DOHH2 (cell line): ENCODE data around the gene ARL8A.

Experiments used
- H3F3A ChIP-seq: fragments of 200-600 bp; sonication (generic), shearing (Covaris generic); 2 replicates; pipeline ENCODE4 v1.6.0; 2016; ENCODE audit warnings: antibody characterized with exemption, mild to moderate bottlenecking; ENCODE audit not compliant: control insufficient read depth, insufficient read depth
- H3K27ac ChIP-seq: fragments of 200-600 bp; sonication (generic); 2 replicates; pipeline ENCODE4 v1.5.1; 2014; ENCODE audit warnings: low read depth, mild to moderate bottlenecking, low read length, moderate library complexity
- H3K27me3 ChIP-seq: fragments of 200-600 bp; sonication (generic); 2 replicates; pipeline ENCODE4 v1.6.1; 2014; ENCODE audit warnings: mild to moderate bottlenecking, low read length, mixed read lengths; ENCODE audit not compliant: control insufficient read depth
- H3K36me3 ChIP-seq: fragments of 200-600 bp; sonication (generic); 2 replicates; pipeline ENCODE4 v1.6.1; 2014; ENCODE audit warnings: mild to moderate bottlenecking, low read length, moderate library complexity, mixed read lengths; ENCODE audit not compliant: control insufficient read depth
- H3K4me1 ChIP-seq: fragments of 200-600 bp; sonication (generic); 2 replicates; pipeline ENCODE4 v1.6.1; 2014; ENCODE audit warnings: mild to moderate bottlenecking, low read length, mixed read lengths; ENCODE audit not compliant: control insufficient read depth
- H3K4me2 ChIP-seq: fragments of 200-600 bp; sonication (generic); 2 replicates; pipeline ENCODE4 v1.6.0; 2014; ENCODE audit warnings: mild to moderate bottlenecking, low read length, moderate library complexity
- H3K4me3 ChIP-seq: fragments of 200-600 bp; sonication (generic); 2 replicates; pipeline ENCODE4 v1.5.1; 2014; ENCODE audit warnings: mild to moderate bottlenecking, low read length, mixed read lengths
- H3K79me2 ChIP-seq: fragments of 200-600 bp; sonication (generic); 2 replicates; pipeline ENCODE4 v1.6.1; 2014; ENCODE audit warnings: mild to moderate bottlenecking, low read length, mixed read lengths; ENCODE audit not compliant: control insufficient read depth
- H3K9me2 ChIP-seq: fragments of 200-600 bp; sonication (generic); replicated peaks from 2 replicates; pipeline ENCODE4 v1.6.1; 2014; ENCODE audit warnings: mild to moderate bottlenecking, low read length, mixed read lengths; ENCODE audit not compliant: control insufficient read depth
- H3K9me3 ChIP-seq: fragments of 200-600 bp; sonication (generic); 2 replicates; pipeline ENCODE4 v1.6.1; 2014; ENCODE audit warnings: antibody characterized with exemption, low read length, mixed read lengths; ENCODE audit not compliant: control insufficient read depth, insufficient read depth
- H4K20me1 ChIP-seq: fragments of 200-600 bp; sonication (generic); 2 replicates; pipeline ENCODE4 v1.6.0; 2014; ENCODE audit warnings: low read depth, mild to moderate bottlenecking, antibody characterized with exemption, low read length, moderate library complexity; ENCODE audit not compliant: control insufficient read depth, insufficient read depth
- CTCF ChIP-seq: fragments of 200-600 bp; sonication (generic); IDR thresholded peaks from one replicate; pipeline ENCODE4 v1.5.1; 2014; ENCODE audit warnings: antibody characterized with exemption, mild to moderate bottlenecking, low read depth, low read length; ENCODE audit not compliant: poor library complexity, severe bottlenecking
- EZH2phosphoT487 ChIP-seq: fragments of 200-600 bp; sonication (generic); IDR thresholded peaks from 2 replicates; pipeline ENCODE4 v1.6.1; 2017; ENCODE audit warnings: borderline replicate concordance, mild to moderate bottlenecking, antibody characterized with exemption, low read length, moderate library complexity, mixed read lengths

Gene ARL8A

GRCh38 chr1:202134645-202135172 lies 9.8 kb downstream of the ARL8A start:
- peaks cover 14% of the 10 kb centered on the region for H3K79me2 ChIP-seq
- no peak overlapping the region for H3K4me2 ChIP-seq
- H3F3A ChIP-seq = peaks cover 6% of the 10 kb centered on the region
- no peaks in the 10 kb centered on the region for H4K20me1 ChIP-seq
- peaks cover 32% of the 10 kb centered on the region for H3K36me3 ChIP-seq
- H3K9me3 ChIP-seq = no peaks in the 10 kb centered on the region
- no peak overlapping the region for H3K27ac ChIP-seq
- H3K9me2 ChIP-seq = no peaks in the 10 kb centered on the region
- TF ChIP-seq EZH2phosphoT487 (no peak), CTCF (no peak)
- H3K4me3 ChIP-seq = no peak overlapping the region
- H3K27me3 ChIP-seq = no peaks in the 10 kb centered on the region
- H3K4me1 ChIP-seq = no peaks in the 10 kb centered on the region

- Histone ChIP-seq H3K9me2 (no peaks in the 10 kb centered on the region), H3K9me3 (no peaks in the 10 kb centered on the region), H3K27ac (no peak overlapping the region), H3K4me3 (no peak overlapping the region), H3K36me3 (peaks cover 32% of the 10 kb centered on the region), H3K79me2 (peaks cover 10% of the 10 kb centered on the region), H3K27me3 (no peaks in the 10 kb centered on the region), H3K4me2 (no peak overlapping the region), H3F3A (peaks cover 6% of the 10 kb centered on the region), H4K20me1 (no peaks in the 10 kb centered on the region), H3K4me1 (no peaks in the 10 kb centered on the region)
- no peak for TF ChIP-seq EZH2phosphoT487
- TF ChIP-seq CTCF = no peak
Observed at GRCh38 chr1:202133989-202134388, 10.5 kb downstream of the ARL8A start.

- Histone ChIP-seq H3K27me3 (no peaks in the 10 kb centered on the region), H3K9me2 (no peaks in the 10 kb centered on the region), H4K20me1 (no peaks in the 10 kb centered on the region), H3F3A (peaks cover 6% of the 10 kb centered on the region), H3K36me3 (peaks cover 29% of the 10 kb centered on the region), H3K4me1 (no peaks in the 10 kb centered on the region), H3K27ac (no peak overlapping the region), H3K4me2 (no peak overlapping the region), H3K4me3 (no peak overlapping the region), H3K9me3 (no peaks in the 10 kb centered on the region), H3K79me2 (peaks cover 5% of the 10 kb centered on the region)
- no peak for TF ChIP-seq EZH2phosphoT487
- TF ChIP-seq CTCF = no peak
Observed at GRCh38 chr1:202133496-202133895, 11.0 kb downstream of the ARL8A start.

- no peak overlapping the region for H3K4me3 ChIP-seq
- H3K27ac ChIP-seq = no peak overlapping the region
- no peak for TF ChIP-seq EZH2phosphoT487
- no peak for TF ChIP-seq CTCF
- H3K4me1 ChIP-seq = no peaks in the 10 kb centered on the region
- peaks cover 28% of the 10 kb centered on the region for H3K36me3 ChIP-seq
- no peak overlapping the region for H3K4me2 ChIP-seq
- H3K9me2 ChIP-seq = no peaks in the 10 kb centered on the region
- H3K27me3 ChIP-seq = no peaks in the 10 kb centered on the region
- H3F3A ChIP-seq = peaks cover 6% of the 10 kb centered on the region
- no peaks in the 10 kb centered on the region for H3K9me3 ChIP-seq
- H3K79me2 ChIP-seq = peaks cover under 1% of the 10 kb centered on the region
- H4K20me1 ChIP-seq = no peaks in the 10 kb centered on the region
Observed at GRCh38 chr1:202133001-202133400, 11.5 kb downstream of the ARL8A start.
